Measurements from ENCODE around the gene SLC25A13.

GRCh38 chr7:96090756-96091155 lies 231.1 kb downstream of the SLC25A13 start:
- TF ChIP-seq EZH2 (IDR thresholded peaks at IDR 0.05; ENCODE audit: insufficient read depth, poor library complexity, severe bottlenecking) (no peak), EZH2phosphoT487 (IDR thresholded peaks at IDR 0.05; ENCODE audit: insufficient read depth, low read depth) (no peak)
